ENCODE data around the gene TEX38.

Gene TEX38

DNA sequence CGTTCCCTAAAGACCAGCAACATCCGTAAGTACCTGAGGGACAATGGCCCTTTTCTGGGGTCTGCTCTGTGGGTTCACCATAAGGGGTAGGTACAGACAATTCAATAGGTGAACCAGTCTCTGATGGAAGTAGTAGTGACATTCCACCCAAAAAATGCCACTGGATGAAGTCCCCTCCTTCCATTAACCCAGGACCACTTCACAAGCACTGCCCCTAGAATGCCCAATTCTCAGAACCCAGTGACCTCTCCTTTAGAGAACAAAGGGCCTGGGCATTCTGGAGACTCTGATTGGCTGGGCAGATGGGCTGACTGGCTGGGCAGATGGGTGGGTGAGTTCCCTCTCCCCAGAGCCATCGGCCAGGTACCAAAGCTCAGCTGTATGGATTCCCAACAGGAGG is at the start of gene TEX38:
TEX38 (plus strand) TSS at position 301 of the 400 bp plus-strand sequence; CDS start at position 382, 81 bp downstream.
- TF ChIP-seq, protein P1, sequence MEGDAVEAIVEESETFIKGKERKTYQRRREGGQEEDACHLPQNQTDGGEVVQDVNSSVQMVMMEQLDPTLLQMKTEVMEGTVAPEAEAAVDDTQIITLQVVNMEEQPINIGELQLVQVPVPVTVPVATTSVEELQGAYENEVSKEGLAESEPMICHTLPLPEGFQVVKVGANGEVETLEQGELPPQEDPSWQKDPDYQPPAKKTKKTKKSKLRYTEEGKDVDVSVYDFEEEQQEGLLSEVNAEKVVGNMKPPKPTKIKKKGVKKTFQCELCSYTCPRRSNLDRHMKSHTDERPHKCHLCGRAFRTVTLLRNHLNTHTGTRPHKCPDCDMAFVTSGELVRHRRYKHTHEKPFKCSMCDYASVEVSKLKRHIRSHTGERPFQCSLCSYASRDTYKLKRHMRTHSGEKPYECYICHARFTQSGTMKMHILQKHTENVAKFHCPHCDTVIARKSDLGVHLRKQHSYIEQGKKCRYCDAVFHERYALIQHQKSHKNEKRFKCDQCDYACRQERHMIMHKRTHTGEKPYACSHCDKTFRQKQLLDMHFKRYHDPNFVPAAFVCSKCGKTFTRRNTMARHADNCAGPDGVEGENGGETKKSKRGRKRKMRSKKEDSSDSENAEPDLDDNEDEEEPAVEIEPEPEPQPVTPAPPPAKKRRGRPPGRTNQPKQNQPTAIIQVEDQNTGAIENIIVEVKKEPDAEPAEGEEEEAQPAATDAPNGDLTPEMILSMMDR (IDR thresholded peaks at IDR 0.05; ENCODE audit: low read depth, low read length), result no peak

DNA sequence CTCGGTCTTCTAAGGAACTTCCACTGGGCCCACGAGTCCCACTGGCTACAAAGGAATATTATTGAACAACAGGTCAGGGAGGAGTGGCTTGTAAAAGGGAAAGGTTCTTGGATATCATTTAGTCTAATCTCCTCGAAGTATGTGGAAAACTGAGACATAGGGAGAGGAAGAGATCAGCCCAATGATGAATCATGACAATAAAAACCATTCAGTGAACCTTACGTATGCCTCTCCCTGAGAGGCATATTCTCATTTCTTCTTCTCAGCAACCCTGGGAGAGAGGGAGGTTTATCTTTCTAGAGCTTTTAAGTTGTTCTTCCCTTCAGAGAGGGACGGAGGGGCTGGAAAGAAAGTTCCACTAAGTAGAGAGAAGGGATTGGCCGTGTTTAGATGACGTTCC is 49.7 kb upstream of the TEX38 start:
- no peak for DNase-seq (ENCODE audit: low read depth)
- H3K4me3 ChIP-seq (ENCODE audit: low read depth, low read length), result no peak overlapping the region
- TF ChIP-seq MYC (IDR thresholded peaks at IDR 0.05; ENCODE audit: low read depth, low read length) (no peak), POLR2A (IDR thresholded peaks at IDR 0.05; ENCODE audit: extremely low read depth, insufficient read length) (no peak)
- TF ChIP-seq, protein P2, sequence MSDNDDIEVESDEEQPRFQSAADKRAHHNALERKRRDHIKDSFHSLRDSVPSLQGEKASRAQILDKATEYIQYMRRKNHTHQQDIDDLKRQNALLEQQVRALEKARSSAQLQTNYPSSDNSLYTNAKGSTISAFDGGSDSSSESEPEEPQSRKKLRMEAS (IDR thresholded peaks at IDR 0.05; ENCODE audit: low read depth, low read length), result no peak
- TF ChIP-seq, protein P1 (IDR thresholded peaks at IDR 0.05; ENCODE audit: low read depth, low read length), result no peak

More for the DNA sequence above, at the start of gene TEX38:
- DNase-seq (ENCODE audit: low read depth), result no peak
- no peak within 1 kb of the TSS for H3K4me3 ChIP-seq (ENCODE audit: low read depth, low read length)

DNA sequence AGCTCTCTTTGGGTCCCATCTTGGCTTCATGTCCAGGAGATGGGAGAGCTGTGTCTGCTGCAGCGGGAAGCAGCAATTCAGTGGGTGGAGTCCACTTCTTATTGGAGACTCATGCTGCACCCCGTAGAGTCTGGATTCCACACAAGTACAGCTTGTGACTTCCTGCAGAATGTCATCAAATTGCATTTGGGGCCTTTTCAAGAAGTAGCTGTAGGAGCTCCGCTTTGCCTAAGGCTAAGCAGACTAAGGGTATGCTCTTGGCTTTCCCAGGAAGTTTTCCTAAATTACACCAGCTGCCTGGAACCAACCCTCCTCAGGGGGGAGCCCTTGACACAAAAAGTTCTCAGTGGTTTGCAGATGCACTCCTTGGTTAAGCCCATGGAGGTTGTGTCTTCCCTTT is 49.3 kb upstream of the TEX38 start:
- peak; percentile 25 for DNase-seq (ENCODE audit: low read depth)
- no peak for TF ChIP-seq POLR2A (IDR thresholded peaks at IDR 0.05; ENCODE audit: extremely low read depth, insufficient read length)
- TF ChIP-seq, protein P1 (IDR thresholded peaks at IDR 0.05; ENCODE audit: low read depth, low read length), result peak; percentile 29

DNA sequence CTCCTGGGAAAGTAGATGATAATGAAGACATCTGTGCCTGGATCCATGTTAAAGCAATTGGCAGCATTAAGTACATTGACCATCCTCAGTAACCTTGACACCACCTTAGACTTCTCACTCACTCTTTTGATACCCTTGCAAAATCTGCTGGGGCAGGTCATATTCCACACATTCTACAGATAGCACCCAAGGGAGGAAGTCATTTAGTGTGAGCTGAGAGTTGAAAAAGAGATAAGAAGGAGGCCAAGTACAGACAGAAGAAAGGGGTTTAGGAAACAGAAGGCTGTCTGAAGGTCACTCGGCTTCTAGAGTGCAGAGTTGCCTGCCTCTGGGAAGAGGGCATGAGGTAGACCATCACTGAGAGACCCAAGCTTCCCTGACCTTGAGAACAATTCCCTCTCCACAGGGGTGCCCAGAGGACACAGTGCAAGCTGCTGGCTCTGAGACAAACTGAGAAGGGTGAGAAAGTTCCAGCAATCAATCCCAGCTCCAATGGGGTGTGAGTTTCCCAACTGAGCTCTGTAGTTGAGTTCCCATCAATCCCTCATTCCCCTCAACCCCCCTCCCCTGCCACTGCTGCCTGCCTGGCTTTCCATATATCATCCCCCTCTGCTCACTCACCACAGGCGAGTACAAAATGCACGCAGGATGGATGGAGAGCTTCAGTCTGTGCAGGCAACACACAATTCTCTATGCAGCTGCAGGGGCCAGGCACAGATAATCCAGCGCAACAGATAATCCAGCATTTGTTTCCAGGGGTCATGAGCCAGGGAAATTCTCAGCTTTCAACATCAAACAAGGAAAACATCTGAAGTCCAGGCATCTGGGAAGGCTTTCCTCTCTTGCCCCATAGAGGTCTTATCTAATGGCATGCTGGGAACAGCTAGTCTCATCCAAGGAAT is 47.7 kb upstream of the TEX38 start:
- DNase-seq (ENCODE audit: low read depth), result no peak
- TF ChIP-seq, protein P2 (IDR thresholded peaks at IDR 0.05; ENCODE audit: low read depth, low read length), result no peak
- TF ChIP-seq POLR2A (IDR thresholded peaks at IDR 0.05; ENCODE audit: extremely low read depth, insufficient read length), result no peak
- TF ChIP-seq, protein P1 (IDR thresholded peaks at IDR 0.05; ENCODE audit: low read depth, low read length), result no peak
- TF ChIP-seq MYC (IDR thresholded peaks at IDR 0.05; ENCODE audit: low read depth, low read length), result no peak
- no peak overlapping the region for H3K4me3 ChIP-seq (ENCODE audit: low read depth, low read length)

More for the DNA sequence above, 49.3 kb upstream of the TEX38 start:
- H3K4me3 ChIP-seq (ENCODE audit: low read depth, low read length), result no peak overlapping the region

DNA sequence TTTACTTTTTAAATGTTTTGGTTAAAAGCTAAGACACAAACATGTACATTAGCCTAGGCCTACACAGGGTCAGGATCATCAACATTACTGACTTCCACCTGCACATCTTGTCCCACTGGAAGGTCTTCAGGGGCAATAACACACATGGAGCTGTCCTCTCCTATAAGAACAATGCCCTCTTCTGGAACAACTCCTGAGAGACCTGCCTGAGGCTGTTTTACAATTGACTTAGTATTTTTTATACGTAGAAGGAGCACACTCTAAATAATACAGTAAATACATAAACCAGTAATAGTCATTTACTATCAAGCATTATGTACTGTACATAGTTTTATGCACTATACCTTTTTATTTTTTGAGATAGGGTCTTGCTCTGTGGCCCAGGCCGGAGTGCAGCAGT is 40.9 kb upstream of the TEX38 start:
- no peak overlapping the region for H3K4me3 ChIP-seq (ENCODE audit: low read depth, low read length)
- no peak for DNase-seq (ENCODE audit: low read depth)
- TF ChIP-seq, protein P2 (IDR thresholded peaks at IDR 0.05; ENCODE audit: low read depth, low read length), result no peak
- TF ChIP-seq MYC (IDR thresholded peaks at IDR 0.05; ENCODE audit: low read depth, low read length), result no peak

DNA sequence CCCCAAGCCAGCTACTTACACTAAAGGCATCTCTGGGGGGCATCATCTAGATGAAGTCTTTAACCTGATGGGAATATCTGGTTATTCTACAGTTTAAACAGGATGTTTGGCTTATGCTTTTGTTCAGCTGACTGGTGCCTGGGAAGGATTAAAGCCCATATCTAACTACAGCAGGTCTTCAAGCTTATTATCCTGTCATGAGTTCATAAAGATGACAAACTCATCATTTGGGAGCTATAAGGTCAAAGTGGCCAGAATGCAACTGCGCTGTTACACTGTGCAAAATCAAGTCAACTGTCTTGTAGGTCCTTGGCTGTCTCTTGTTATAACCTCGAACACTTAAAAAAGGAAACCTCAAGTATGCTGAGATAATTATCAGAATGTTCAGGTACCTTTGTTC is 36.4 kb upstream of the TEX38 start:
- no peak for DNase-seq (ENCODE audit: low read depth)
- H3K4me3 ChIP-seq (ENCODE audit: low read depth, low read length), result no peak overlapping the region
- no peak for TF ChIP-seq POLR2A (IDR thresholded peaks at IDR 0.05; ENCODE audit: extremely low read depth, insufficient read length)
- TF ChIP-seq, protein P1 (IDR thresholded peaks at IDR 0.05; ENCODE audit: low read depth, low read length), result no peak
- no peak for TF ChIP-seq MYC (IDR thresholded peaks at IDR 0.05; ENCODE audit: low read depth, low read length)
- TF ChIP-seq, protein P2 (IDR thresholded peaks at IDR 0.05; ENCODE audit: low read depth, low read length), result no peak
